ENCODE measurements around the gene LHCGR.

LHCGR gene

DNA sequence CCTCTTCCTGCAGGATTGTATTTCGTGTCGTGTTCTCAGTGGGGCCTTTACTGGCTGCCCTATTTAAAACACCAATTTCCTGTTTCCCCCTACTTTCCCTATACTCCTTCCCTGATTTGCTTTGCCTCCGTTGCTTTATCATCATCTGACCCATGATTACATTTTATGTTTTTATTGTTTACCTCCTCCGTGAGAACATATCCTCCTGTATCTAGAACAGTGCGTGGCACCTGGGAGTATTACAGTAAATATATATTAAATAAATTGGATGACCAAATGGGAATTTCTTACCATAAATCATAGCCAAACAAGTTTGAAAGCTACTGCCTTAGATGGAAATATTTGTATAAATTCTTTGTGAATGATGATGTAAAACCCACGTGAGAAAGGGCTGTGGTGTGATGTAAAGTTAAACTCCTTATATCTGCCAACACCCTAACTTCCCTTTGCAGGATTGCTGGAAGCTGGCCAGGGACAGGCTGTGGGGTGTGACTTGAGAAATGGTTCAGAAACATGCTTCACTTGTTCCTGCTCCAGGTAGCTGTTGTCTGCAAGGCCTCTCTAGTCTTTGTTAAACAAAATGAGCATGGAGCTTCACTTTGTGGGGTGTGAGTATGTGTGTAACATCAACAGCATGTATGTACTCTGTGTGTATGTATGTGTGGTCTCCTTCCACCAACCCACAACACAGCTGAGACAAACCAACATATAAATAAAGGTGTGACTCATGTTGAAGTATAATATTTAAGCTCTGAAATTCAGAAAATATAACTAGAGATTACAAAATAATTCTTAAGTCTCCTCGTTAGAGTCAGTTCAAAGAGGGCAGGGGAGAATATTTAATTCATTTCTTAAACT lies 40.3 kb downstream of the LHCGR start:
- ChIA-PET CTCF (interaction anchor here (0.6 to 2.8 kb wide), 5 partner anchors 12 to 1687 kb away, joined by 3 to 13 read pairs (median 3); no protein-coding TSS in a partner anchor), POLR2A (no interaction called here)
- TF ChIP-seq, protein P1, sequence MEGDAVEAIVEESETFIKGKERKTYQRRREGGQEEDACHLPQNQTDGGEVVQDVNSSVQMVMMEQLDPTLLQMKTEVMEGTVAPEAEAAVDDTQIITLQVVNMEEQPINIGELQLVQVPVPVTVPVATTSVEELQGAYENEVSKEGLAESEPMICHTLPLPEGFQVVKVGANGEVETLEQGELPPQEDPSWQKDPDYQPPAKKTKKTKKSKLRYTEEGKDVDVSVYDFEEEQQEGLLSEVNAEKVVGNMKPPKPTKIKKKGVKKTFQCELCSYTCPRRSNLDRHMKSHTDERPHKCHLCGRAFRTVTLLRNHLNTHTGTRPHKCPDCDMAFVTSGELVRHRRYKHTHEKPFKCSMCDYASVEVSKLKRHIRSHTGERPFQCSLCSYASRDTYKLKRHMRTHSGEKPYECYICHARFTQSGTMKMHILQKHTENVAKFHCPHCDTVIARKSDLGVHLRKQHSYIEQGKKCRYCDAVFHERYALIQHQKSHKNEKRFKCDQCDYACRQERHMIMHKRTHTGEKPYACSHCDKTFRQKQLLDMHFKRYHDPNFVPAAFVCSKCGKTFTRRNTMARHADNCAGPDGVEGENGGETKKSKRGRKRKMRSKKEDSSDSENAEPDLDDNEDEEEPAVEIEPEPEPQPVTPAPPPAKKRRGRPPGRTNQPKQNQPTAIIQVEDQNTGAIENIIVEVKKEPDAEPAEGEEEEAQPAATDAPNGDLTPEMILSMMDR (IDR thresholded peaks at IDR 0.05; ENCODE audit: control extremely low read depth, extremely low read depth, low read depth, missing control alignments): no peak
- no peak for DNase-seq (ENCODE audit: extremely low spot score)

DNA sequence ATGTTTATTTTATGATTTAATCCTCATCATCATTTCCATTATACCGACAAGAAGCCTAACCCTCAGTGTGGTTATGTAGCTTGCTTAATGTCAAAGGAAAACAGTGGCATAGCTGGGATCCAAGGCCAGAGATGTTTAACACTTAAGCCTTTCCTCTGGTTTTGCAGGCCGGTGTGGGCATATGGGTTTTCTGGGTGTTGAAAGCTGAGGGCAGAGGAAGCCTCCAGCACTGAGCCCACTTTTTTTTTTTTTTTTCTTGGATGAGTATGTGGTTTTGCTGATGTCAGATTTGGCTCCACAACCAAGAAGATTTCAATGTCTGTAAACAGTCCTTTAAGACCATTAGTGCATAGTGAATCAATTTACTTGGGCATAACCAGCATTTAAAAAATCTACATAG lies 41.3 kb downstream of the LHCGR start:
- POLR2A ChIA-PET: no interaction called here
- DNase-seq (ENCODE audit: extremely low spot score): no peak
- CTCF ChIA-PET: no interaction called here
- TF ChIP-seq, protein P1 (IDR thresholded peaks at IDR 0.05; ENCODE audit: control extremely low read depth, extremely low read depth, low read depth, missing control alignments): no peak

DNA sequence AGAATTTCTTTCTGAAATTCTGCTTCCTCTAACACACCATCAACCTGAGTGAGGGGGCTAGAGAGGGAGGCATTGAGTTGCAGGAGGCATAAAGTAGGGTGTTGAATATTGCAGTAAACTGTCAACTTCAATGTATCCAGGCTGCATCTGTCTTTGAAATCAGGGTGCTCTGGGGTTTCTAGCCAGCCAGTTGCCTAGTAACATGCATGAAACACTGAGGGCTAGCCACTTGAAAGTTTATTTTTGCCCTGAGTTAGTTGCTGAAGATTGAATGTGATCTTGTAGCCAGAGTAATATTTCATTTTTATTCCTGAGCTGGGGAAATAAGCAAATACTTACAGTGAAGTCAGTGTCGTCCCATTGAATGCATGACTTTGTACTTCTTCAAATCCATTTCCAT lies 41.9 kb downstream of the LHCGR start:
- TF ChIP-seq, protein P1 (IDR thresholded peaks at IDR 0.05; ENCODE audit: control extremely low read depth, extremely low read depth, low read depth, missing control alignments): no peak
- CTCF ChIA-PET: interaction anchor here (1.3 kb wide), 1 partner anchor 18 kb away, joined by 3 read pairs; no protein-coding TSS in a partner anchor
- DNase-seq (ENCODE audit: extremely low spot score): no peak
- POLR2A ChIA-PET: no interaction called here

DNA sequence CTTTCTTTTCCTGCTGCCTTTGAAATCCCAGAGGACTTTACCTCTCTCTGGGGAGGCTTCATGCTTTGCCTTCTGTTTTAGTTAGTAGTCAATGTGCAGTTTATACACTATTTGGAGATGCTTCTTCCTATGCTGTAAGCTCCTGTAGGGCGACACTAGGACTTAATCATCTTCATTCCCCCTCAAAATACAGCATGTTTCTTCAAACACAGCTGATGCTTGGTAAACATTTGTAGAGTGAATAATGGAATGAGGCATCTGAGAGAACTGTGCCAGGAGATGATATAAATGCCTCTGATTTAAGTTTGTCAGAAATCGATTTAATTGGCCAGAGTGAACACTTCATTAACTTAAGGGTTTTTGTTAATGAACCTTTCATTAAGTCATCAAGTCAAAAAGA lies 43.4 kb downstream of the LHCGR start:
- TF ChIP-seq, protein P1 (IDR thresholded peaks at IDR 0.05; ENCODE audit: control extremely low read depth, extremely low read depth, low read depth, missing control alignments): no peak
- CTCF ChIA-PET: no interaction called here
- POLR2A ChIA-PET: no interaction called here
- DNase-seq (ENCODE audit: extremely low spot score): no peak

DNA sequence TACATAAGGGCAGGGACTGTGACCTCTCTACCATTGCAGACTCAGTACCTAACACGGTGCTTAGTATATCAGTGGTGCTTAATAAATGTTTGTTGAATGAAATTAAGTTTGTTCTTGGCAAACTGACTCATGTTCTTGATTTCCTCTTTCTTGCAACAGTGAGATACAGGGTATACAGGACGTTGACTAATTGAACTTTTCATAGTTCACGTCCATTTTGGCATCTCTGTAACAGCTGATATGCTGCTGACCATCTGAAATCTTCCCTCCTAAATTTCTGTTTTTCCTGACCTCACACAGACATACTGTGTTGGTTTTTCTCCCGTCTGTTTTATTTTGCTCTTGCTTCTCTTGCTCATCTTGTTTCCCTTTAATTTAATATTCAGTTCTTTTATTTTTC lies 44.2 kb downstream of the LHCGR start:
- TF ChIP-seq, protein P1 (IDR thresholded peaks at IDR 0.05; ENCODE audit: control extremely low read depth, extremely low read depth, low read depth, missing control alignments): no peak
- ChIA-PET POLR2A (no interaction called here), CTCF (no interaction called here)
- no peak for DNase-seq (ENCODE audit: extremely low spot score)

DNA sequence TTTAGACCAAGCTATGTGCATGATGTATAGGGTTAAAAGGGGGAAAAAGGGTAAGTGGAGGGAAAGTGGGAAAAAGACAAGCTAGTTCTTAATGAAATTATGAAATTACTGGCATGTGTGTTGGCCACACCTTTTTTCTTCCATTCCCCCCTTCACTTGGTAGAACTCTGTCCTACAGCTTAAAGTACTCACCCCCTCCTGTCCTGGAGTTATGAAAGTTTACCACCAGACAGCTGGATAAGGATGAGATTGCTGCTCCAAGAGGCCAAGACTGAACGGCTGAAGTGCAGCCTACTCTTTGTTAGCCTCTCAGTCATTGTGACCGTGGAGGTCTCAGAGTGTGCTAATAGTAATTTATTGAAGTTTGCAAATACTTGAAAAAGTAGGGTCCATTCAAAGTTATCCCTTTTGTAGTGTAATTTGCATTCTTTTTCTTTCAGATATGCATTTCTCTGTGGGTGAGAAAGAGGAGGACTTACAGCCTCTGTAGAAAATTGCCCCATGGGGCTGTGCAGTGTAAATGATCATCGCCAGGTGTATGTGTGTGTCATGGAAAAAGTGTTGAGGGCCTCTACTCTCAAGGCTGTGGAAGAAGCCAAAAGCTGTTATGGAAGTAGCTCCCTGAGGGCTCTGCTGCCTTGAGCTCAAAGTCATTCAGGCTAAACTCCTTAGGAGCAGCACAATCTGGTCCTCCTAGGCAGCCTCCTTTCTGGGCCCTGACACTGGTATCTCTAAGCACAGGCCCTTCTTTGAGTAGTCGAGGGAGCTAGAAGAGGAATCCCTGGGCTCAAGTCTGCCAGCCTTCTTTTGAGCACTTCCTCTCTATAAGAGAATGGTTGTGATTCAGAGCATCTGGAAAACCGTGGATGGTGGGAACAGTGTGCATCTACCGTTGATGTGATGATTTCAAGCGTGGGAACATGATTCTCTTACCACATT lies 46.2 kb downstream of the LHCGR start:
- CTCF ChIA-PET: interaction anchor here (1.0 to 3.1 kb wide), 2 partner anchors 12 to 28 kb away, joined by 4 to 10 read pairs; no protein-coding TSS in a partner anchor
- POLR2A ChIA-PET: no interaction called here
- TF ChIP-seq, protein P1 (IDR thresholded peaks at IDR 0.05; ENCODE audit: control extremely low read depth, extremely low read depth, low read depth, missing control alignments): no peak
- no peak for DNase-seq (ENCODE audit: extremely low spot score)
